ENCODE results near the gene ARHGAP6.

ARHGAP6 gene

DNA sequence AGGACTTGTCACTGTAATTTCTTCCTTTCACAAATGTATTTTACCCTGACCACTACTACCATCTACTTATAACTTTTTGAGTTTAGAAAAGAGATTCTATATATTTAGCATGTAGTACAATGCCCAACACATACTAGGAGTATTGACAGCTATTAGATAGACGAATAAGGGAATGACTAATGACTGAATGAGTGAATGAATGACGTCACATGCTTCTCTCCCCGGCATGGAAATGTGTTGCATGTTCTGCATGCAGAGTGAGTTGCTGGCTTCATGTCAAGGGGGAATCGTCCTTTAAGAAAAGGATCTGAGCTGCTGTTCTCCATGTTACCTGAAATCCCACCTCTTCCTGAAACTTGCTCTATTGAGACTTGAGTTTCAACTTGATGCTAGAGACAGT, 459.9 kb downstream of the ARHGAP6 start:
- ATAC-seq, result no peak
- TF ChIP-seq, protein P1, sequence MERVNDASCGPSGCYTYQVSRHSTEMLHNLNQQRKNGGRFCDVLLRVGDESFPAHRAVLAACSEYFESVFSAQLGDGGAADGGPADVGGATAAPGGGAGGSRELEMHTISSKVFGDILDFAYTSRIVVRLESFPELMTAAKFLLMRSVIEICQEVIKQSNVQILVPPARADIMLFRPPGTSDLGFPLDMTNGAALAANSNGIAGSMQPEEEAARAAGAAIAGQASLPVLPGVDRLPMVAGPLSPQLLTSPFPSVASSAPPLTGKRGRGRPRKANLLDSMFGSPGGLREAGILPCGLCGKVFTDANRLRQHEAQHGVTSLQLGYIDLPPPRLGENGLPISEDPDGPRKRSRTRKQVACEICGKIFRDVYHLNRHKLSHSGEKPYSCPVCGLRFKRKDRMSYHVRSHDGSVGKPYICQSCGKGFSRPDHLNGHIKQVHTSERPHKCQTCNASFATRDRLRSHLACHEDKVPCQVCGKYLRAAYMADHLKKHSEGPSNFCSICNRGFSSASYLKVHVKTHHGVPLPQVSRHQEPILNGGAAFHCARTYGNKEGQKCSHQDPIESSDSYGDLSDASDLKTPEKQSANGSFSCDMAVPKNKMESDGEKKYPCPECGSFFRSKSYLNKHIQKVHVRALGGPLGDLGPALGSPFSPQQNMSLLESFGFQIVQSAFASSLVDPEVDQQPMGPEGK (CRISPR knock-in tag; IDR thresholded peaks at IDR 0.05; ENCODE audit: borderline replicate concordance), result no peak
- TF ChIP-seq SNAI2 (CRISPR knock-in tag; IDR thresholded peaks at IDR 0.05) (no peak), CSDC2 (CRISPR knock-in tag; IDR thresholded peaks at IDR 0.05) (no peak), OSR1 (CRISPR knock-in tag; IDR thresholded peaks at IDR 0.05) (no peak), PPARA (CRISPR knock-in tag; IDR thresholded peaks at IDR 0.05; ENCODE audit: borderline replicate concordance) (no peak), ZNF70 (CRISPR knock-in tag; IDR thresholded peaks at IDR 0.05) (no peak), ZC3H10 (CRISPR knock-in tag; IDR thresholded peaks at IDR 0.05) (no peak), GLIS3 (CRISPR knock-in tag; IDR thresholded peaks at IDR 0.05) (no peak), ISL1 (CRISPR knock-in tag; IDR thresholded peaks at IDR 0.05) (no peak), ZFP30 (CRISPR knock-in tag; IDR thresholded peaks at IDR 0.05) (no peak), TCF4 (CRISPR knock-in tag; IDR thresholded peaks at IDR 0.05; ENCODE audit: borderline replicate concordance) (no peak), ESRRG (CRISPR knock-in tag; IDR thresholded peaks at IDR 0.05) (no peak)
- TF ChIP-seq, protein P2, sequence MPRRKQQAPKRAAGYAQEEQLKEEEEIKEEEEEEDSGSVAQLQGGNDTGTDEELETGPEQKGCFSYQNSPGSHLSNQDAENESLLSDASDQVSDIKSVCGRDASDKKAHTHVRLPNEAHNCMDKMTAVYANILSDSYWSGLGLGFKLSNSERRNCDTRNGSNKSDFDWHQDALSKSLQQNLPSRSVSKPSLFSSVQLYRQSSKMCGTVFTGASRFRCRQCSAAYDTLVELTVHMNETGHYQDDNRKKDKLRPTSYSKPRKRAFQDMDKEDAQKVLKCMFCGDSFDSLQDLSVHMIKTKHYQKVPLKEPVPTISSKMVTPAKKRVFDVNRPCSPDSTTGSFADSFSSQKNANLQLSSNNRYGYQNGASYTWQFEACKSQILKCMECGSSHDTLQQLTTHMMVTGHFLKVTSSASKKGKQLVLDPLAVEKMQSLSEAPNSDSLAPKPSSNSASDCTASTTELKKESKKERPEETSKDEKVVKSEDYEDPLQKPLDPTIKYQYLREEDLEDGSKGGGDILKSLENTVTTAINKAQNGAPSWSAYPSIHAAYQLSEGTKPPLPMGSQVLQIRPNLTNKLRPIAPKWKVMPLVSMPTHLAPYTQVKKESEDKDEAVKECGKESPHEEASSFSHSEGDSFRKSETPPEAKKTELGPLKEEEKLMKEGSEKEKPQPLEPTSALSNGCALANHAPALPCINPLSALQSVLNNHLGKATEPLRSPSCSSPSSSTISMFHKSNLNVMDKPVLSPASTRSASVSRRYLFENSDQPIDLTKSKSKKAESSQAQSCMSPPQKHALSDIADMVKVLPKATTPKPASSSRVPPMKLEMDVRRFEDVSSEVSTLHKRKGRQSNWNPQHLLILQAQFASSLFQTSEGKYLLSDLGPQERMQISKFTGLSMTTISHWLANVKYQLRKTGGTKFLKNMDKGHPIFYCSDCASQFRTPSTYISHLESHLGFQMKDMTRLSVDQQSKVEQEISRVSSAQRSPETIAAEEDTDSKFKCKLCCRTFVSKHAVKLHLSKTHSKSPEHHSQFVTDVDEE (CRISPR knock-in tag; IDR thresholded peaks at IDR 0.05), result no peak
- TF ChIP-seq, protein P3, sequence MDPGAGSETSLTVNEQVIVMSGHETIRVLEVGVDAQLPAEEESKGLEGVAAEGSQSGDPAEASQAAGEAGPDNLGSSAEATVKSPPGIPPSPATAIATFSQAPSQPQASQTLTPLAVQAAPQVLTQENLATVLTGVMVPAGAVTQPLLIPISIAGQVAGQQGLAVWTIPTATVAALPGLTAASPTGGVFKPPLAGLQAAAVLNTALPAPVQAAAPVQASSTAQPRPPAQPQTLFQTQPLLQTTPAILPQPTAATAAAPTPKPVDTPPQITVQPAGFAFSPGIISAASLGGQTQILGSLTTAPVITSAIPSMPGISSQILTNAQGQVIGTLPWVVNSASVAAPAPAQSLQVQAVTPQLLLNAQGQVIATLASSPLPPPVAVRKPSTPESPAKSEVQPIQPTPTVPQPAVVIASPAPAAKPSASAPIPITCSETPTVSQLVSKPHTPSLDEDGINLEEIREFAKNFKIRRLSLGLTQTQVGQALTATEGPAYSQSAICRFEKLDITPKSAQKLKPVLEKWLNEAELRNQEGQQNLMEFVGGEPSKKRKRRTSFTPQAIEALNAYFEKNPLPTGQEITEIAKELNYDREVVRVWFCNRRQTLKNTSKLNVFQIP (CRISPR knock-in tag; IDR thresholded peaks at IDR 0.05; ENCODE audit: borderline replicate concordance, low read depth), result no peak
- TF ChIP-seq, protein P4, sequence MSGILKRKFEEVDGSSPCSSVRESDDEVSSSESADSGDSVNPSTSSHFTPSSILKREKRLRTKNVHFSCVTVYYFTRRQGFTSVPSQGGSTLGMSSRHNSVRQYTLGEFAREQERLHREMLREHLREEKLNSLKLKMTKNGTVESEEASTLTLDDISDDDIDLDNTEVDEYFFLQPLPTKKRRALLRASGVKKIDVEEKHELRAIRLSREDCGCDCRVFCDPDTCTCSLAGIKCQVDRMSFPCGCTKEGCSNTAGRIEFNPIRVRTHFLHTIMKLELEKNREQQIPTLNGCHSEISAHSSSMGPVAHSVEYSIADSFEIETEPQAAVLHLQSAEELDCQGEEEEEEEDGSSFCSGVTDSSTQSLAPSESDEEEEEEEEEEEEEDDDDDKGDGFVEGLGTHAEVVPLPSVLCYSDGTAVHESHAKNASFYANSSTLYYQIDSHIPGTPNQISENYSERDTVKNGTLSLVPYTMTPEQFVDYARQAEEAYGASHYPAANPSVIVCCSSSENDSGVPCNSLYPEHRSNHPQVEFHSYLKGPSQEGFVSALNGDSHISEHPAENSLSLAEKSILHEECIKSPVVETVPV (CRISPR knock-in tag; IDR thresholded peaks at IDR 0.05), result no peak
- TF ChIP-seq, protein P5, sequence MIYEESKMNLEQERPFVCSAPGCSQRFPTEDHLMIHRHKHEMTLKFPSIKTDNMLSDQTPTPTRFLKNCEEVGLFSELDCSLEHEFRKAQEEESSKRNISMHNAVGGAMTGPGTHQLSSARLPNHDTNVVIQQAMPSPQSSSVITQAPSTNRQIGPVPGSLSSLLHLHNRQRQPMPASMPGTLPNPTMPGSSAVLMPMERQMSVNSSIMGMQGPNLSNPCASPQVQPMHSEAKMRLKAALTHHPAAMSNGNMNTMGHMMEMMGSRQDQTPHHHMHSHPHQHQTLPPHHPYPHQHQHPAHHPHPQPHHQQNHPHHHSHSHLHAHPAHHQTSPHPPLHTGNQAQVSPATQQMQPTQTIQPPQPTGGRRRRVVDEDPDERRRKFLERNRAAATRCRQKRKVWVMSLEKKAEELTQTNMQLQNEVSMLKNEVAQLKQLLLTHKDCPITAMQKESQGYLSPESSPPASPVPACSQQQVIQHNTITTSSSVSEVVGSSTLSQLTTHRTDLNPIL (CRISPR knock-in tag; IDR thresholded peaks at IDR 0.05; ENCODE audit: low read depth), result no peak

DNA sequence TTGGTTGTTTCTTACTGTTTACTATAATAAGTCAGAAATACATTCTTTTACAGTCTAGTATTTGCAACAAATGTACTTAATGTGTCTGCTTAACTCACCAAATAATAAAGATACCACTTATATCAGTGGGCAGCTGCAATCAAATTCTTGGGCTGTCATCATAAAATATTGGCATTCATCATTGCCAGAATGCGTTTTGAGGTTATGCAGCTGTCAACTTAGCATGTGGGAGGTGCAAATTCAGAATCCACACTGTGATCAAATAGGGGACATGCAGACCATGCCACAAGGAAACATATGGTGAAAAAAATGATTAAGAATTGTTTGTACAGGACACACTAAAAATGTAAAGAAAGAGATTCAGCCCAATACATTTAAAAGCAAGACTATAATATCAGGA, 468.0 kb downstream of the ARHGAP6 start:
- no peak for ATAC-seq
- TF ChIP-seq, protein P2 (CRISPR knock-in tag; IDR thresholded peaks at IDR 0.05), result no peak
- TF ChIP-seq CSDC2 (CRISPR knock-in tag; IDR thresholded peaks at IDR 0.05) (no peak), ISL1 (CRISPR knock-in tag; IDR thresholded peaks at IDR 0.05) (no peak), GLIS3 (CRISPR knock-in tag; IDR thresholded peaks at IDR 0.05) (no peak)

DNA sequence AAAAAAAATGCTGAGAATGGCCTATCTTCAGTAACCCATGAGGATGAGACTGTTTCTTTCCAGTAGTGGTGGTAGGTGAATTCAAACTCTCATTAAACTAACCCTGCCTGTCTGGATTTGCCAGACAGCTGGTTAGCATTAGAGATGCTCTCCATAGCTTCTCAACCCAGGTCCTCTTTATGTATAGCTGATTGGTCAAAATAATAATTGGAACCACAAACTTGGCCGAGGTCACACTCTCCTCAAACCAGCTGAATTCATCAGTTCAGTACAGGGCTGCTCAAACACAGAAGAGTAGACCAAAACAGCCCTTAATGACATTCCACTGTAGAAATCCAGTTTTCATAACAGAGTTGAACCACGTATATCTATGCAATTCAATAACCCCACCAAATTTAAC, 469.2 kb downstream of the ARHGAP6 start:
- ATAC-seq, result peak; percentile 92
- TF ChIP-seq, protein P1 (CRISPR knock-in tag; IDR thresholded peaks at IDR 0.05; ENCODE audit: borderline replicate concordance), result no peak
- no peak for TF ChIP-seq ISL1 (CRISPR knock-in tag; IDR thresholded peaks at IDR 0.05)
- TF ChIP-seq, protein P4 (CRISPR knock-in tag; IDR thresholded peaks at IDR 0.05), result no peak
- no peak for TF ChIP-seq ZNF565 (CRISPR knock-in tag; conservative IDR thresholded peaks at IDR 0.05; ENCODE audit: low read depth)
- TF ChIP-seq TCF4 (CRISPR knock-in tag; IDR thresholded peaks at IDR 0.05; ENCODE audit: borderline replicate concordance), result no peak
- TF ChIP-seq GLIS3 (CRISPR knock-in tag; IDR thresholded peaks at IDR 0.05), result no peak
- no peak for TF ChIP-seq PPARA (CRISPR knock-in tag; IDR thresholded peaks at IDR 0.05; ENCODE audit: borderline replicate concordance)
- TF ChIP-seq ZFP30 (CRISPR knock-in tag; IDR thresholded peaks at IDR 0.05), result no peak
- no peak for TF ChIP-seq SNAI2 (CRISPR knock-in tag; IDR thresholded peaks at IDR 0.05)
- TF ChIP-seq OSR1 (CRISPR knock-in tag; IDR thresholded peaks at IDR 0.05), result no peak
- TF ChIP-seq, protein P3 (CRISPR knock-in tag; IDR thresholded peaks at IDR 0.05; ENCODE audit: borderline replicate concordance, low read depth), result no peak
- TF ChIP-seq ZNF8 (CRISPR knock-in tag; IDR thresholded peaks at IDR 0.05), result no peak
- TF ChIP-seq ESRRG (CRISPR knock-in tag; IDR thresholded peaks at IDR 0.05), result no peak
